ENCODE results near the gene LRRC2. TPM values are rescaled to one million over a fixed set of nuclear protein-coding genes. Genes with fewer than 3 reads are reported as not detected.

Gene LRRC2
- total RNA-seq, 1 donor from 2014 or later = 2.0 TPM

DNA sequence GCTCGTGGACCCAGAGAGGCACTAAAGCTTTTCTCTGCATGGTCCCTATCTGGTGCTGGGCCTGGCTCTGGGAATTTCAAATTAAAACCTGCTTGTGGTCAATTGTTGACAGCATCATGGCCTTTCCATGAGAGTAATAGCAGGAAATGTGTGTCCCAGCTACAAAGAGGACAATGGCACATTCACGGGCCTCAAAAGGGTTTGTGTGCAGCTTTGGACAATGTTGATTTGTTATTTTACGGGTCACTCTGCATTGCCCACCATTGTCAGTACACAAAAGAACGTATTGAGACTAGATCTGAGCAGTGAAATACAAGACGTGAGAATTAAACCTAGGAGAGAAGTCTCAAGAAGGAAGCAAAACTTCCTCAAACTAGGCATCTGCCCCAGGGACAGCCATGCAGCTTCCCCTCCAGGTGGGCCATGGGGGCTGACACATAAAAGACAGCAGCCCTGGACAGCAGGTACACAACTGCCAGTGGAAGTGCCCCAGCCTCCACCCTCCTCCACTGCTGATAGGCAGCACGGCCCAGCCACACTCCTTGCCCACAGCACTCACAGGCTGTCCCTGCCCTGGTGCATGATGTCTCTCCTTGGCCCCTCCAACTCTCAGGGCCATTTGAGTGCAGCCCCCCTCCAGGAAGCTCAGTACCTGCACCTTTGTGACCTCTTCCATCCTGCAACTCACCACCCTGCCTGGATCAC lies 85.5 kb downstream of the LRRC2 start:
- intact Hi-C loops (cut with DNase I) = no loop called here
- no peak for TF ChIP-seq POLR2AphosphoS5 (IDR thresholded peaks at IDR 0.05; ENCODE audit: insufficient read depth in 1 of 2, low read depth in 1 of 2)
- no peak for TF ChIP-seq POLR2A (IDR thresholded peaks at IDR 0.05)
- no peak for TF ChIP-seq CTCF (IDR thresholded peaks at IDR 0.05)
- H3K27me3 ChIP-seq = no peaks in the 10 kb centered on the region
- H3K4me3 ChIP-seq = no peak overlapping the region
- no peak overlapping the region for H3K27ac ChIP-seq
- H3K36me3 ChIP-seq = no peaks in the 10 kb centered on the region
- no peak for DNase-seq (ENCODE audit: extremely low spot score in 2 of 2)
- no peaks in the 10 kb centered on the region for H3K4me1 ChIP-seq
- no peaks in the 10 kb centered on the region for H3K9me3 ChIP-seq

DNA sequence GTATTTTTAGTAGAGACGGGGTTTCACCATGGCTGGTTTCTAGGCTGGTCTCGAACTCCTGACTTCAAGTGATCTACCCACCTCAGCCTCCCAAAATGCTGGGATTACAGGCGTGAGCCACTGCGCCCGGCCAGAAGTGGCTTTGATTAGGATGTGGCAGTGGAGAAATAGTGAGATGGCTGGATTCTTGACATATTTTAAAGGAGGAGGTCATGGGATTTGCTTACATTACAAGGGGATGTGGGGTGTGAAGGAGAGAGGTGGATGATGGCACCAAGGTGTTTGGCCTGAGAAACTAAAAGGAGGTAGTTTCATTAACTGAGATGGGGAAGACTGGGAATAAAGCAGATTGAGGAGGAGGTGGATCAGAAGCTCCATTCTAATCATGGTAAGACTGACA lies 86.4 kb downstream of the LRRC2 start:
- no peak overlapping the region for H3K27ac ChIP-seq
- no peak for DNase-seq (ENCODE audit: extremely low spot score in 2 of 2)
- H3K27me3 ChIP-seq = no peaks in the 10 kb centered on the region
- intact Hi-C loops (cut with DNase I) = no loop called here
- H3K36me3 ChIP-seq = no peaks in the 10 kb centered on the region
- no peaks in the 10 kb centered on the region for H3K4me1 ChIP-seq
- no peaks in the 10 kb centered on the region for H3K9me3 ChIP-seq
- TF ChIP-seq POLR2AphosphoS5 (IDR thresholded peaks at IDR 0.05; ENCODE audit: insufficient read depth in 1 of 2, low read depth in 1 of 2) (no peak), CTCF (IDR thresholded peaks at IDR 0.05) (no peak), POLR2A (IDR thresholded peaks at IDR 0.05) (no peak)
- no peak overlapping the region for H3K4me3 ChIP-seq

- TF ChIP-seq CTCF (IDR thresholded peaks at IDR 0.05) (no peak), POLR2A (IDR thresholded peaks at IDR 0.05) (no peak), POLR2AphosphoS5 (IDR thresholded peaks at IDR 0.05; ENCODE audit: insufficient read depth in 1 of 2, low read depth in 1 of 2) (no peak)
- Histone ChIP-seq H3K36me3 (no peaks in the 10 kb centered on the region), H3K4me1 (no peaks in the 10 kb centered on the region), H3K9me3 (no peaks in the 10 kb centered on the region), H3K27ac (no peak overlapping the region), H3K4me3 (no peak overlapping the region), H3K27me3 (no peaks in the 10 kb centered on the region)
- intact Hi-C loops (cut with DNase I) = no loop called here
- DNase-seq (ENCODE audit: extremely low spot score in 2 of 2) = no peak
Observed at GRCh38 chr3:46479021-46479420, 87.1 kb downstream of the LRRC2 start.

DNA sequence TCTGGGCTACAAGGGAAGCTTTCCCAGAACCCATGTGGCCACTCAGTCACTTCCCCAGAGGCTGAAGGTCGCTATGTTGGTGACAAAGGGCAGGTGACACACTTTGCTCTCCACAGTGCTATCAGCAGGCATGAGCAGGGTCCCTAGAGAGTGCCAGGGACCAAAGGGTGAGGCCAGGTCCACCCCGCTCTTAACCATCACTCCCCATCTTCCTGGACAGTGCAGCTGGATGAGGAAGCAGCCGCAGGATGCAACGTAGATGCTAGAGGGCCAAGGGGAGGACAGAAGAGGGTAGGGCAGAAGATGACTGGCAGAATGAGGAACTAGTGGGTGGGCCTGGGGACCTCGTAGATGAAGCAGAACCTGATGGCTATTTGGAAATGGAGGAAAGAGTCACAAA lies 87.8 kb downstream of the LRRC2 start:
- no peak for TF ChIP-seq POLR2A (IDR thresholded peaks at IDR 0.05)
- no peak for TF ChIP-seq CTCF (IDR thresholded peaks at IDR 0.05)
- no peak for TF ChIP-seq POLR2AphosphoS5 (IDR thresholded peaks at IDR 0.05; ENCODE audit: insufficient read depth in 1 of 2, low read depth in 1 of 2)
- DNase-seq (ENCODE audit: extremely low spot score in 2 of 2) = no peak
- Histone ChIP-seq H3K36me3 (no peaks in the 10 kb centered on the region), H3K4me3 (no peak overlapping the region), H3K27me3 (no peaks in the 10 kb centered on the region), H3K4me1 (no peaks in the 10 kb centered on the region), H3K9me3 (no peaks in the 10 kb centered on the region), H3K27ac (no peak overlapping the region)
- intact Hi-C loops (cut with DNase I) = no loop called here

- Histone ChIP-seq H3K4me1 (no peaks in the 10 kb centered on the region), H3K36me3 (no peaks in the 10 kb centered on the region), H3K27me3 (no peaks in the 10 kb centered on the region), H3K9me3 (no peaks in the 10 kb centered on the region), H3K4me3 (no peak overlapping the region), H3K27ac (no peak overlapping the region)
- DNase-seq (ENCODE audit: extremely low spot score in 2 of 2) = no peak
- TF ChIP-seq CTCF (IDR thresholded peaks at IDR 0.05) (no peak), POLR2AphosphoS5 (IDR thresholded peaks at IDR 0.05; ENCODE audit: insufficient read depth in 1 of 2, low read depth in 1 of 2) (no peak), POLR2A (IDR thresholded peaks at IDR 0.05) (no peak)
- intact Hi-C loops (cut with DNase I) = no loop called here
Observed at GRCh38 chr3:46477756-46478155, 88.3 kb downstream of the LRRC2 start.
